ENCODE measurements around the gene MKNK2.

Gene MKNK2

GRCh38 chr19:2050991-2051772 lies at the start of gene MKNK2:
Gene MKNK2, minus strand, starts transcription at chr19:2051244. Its CDS starts 393 bp downstream, at chr19:2050851.
- DNase-seq (ENCODE audit: low spot score): peak; percentile 97
- in situ Hi-C loops (cut with MboI; ENCODE audit: low sequenced_read_pairs, unreplicated experiment): no loop called here
- TF ChIP-seq, protein P1, sequence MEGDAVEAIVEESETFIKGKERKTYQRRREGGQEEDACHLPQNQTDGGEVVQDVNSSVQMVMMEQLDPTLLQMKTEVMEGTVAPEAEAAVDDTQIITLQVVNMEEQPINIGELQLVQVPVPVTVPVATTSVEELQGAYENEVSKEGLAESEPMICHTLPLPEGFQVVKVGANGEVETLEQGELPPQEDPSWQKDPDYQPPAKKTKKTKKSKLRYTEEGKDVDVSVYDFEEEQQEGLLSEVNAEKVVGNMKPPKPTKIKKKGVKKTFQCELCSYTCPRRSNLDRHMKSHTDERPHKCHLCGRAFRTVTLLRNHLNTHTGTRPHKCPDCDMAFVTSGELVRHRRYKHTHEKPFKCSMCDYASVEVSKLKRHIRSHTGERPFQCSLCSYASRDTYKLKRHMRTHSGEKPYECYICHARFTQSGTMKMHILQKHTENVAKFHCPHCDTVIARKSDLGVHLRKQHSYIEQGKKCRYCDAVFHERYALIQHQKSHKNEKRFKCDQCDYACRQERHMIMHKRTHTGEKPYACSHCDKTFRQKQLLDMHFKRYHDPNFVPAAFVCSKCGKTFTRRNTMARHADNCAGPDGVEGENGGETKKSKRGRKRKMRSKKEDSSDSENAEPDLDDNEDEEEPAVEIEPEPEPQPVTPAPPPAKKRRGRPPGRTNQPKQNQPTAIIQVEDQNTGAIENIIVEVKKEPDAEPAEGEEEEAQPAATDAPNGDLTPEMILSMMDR (IDR thresholded peaks at IDR 0.05; ENCODE audit: borderline replicate concordance, control extremely low read depth, extremely low read depth, insufficient read depth, missing control alignments): peak; percentile 68

GRCh38 chr19:2100719-2101061 lies 49.6 kb upstream of the MKNK2 start:
- TF ChIP-seq, protein P1 (IDR thresholded peaks at IDR 0.05; ENCODE audit: borderline replicate concordance, control extremely low read depth, extremely low read depth, insufficient read depth, missing control alignments): no peak
- in situ Hi-C loops (cut with MboI; ENCODE audit: low sequenced_read_pairs, unreplicated experiment): no loop called here
- no peak for DNase-seq (ENCODE audit: low spot score)

DNA sequence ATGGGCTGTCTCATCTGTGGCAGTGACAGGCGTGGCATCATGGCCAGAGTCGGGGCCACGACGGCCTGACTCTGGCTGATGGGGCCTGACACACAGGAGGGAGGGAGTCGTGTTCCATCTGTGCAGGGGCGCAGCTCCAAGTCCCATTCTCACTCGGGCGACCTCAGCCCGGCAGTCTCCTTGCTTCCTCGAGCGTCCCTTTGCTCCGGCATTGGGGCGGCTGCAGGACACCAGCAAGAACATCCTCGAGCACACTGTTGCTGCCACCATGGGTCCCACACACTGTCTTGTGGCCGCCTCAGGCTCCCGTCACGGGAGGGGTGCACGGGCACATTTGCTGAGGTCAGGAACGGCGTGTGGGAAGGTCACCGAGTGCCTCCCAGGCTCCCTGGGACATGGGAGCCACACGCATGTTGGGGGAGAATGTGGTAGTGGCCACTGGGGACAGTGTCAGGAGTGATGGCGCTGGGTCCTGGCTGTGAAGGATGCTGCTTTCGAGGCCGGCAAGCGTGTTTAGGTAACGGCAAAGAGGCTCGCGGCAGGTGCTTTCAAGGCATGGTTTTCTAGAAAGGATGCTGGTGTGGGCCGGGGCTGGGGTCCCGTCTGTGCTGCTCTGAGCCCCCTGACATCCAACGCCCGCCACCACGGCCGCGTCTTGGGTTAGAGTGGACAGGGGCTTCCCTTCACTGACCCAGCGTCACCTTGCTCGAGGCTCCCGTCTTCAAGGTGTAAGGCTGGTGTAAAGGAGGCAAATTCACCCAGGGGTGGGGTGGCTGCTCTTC lies 49.1 kb upstream of the MKNK2 start:
- in situ Hi-C loops (cut with MboI; ENCODE audit: low sequenced_read_pairs, unreplicated experiment): no loop called here

DNA sequence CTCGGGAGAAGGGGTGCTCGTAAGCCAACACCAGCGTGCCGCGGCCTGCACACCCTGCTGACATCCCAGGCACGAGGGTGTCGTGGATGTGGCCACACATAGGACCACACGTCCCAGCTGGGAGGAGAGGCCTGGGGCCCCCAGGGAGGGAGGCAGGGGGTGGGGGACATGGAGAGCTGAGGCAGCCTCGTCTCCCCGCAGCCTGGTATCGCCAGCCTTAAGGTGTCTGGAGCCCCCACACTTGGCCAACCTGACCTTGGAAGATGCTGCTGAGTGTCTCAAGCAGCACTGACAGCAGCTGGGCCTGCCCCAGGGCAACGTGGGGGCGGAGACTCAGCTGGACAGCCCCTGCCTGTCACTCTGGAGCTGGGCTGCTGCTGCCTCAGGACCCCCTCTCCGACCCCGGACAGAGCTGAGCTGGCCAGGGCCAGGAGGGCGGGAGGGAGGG lies 48.0 kb upstream of the MKNK2 start:
- in situ Hi-C loops (cut with MboI; ENCODE audit: low sequenced_read_pairs, unreplicated experiment): no loop called here
- DNase-seq (ENCODE audit: low spot score): no peak
- TF ChIP-seq, protein P1 (IDR thresholded peaks at IDR 0.05; ENCODE audit: borderline replicate concordance, control extremely low read depth, extremely low read depth, insufficient read depth, missing control alignments): no peak

More for the DNA sequence above, 49.1 kb upstream of the MKNK2 start:
- TF ChIP-seq, protein P1 (IDR thresholded peaks at IDR 0.05; ENCODE audit: borderline replicate concordance, control extremely low read depth, extremely low read depth, insufficient read depth, missing control alignments): no peak
- no peak for DNase-seq (ENCODE audit: low spot score)

DNA sequence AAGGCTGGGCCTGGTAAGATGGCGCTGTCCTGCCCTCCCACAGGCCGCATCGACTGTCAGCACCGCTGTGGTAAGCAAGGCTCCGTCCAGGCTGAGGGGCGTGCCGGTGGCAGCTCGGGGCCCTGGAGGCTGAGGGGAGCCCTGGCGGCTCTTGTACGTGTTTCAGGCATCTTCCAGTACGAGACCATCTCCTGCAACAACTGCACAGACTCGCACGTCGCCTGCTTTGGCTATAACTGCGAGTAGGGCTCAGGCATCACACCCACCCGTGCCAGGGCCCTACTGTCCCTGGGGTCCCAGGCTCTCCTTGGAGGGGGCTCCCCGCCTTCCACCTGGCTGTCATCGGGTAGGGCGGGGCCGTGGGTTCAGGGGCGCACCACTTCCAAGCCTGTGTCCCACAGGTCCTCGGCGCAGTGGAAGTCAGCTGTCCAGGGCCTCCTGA lies 46.9 kb upstream of the MKNK2 start:
- TF ChIP-seq, protein P1 (IDR thresholded peaks at IDR 0.05; ENCODE audit: borderline replicate concordance, control extremely low read depth, extremely low read depth, insufficient read depth, missing control alignments): no peak
- no peak for DNase-seq (ENCODE audit: low spot score)
- in situ Hi-C loops (cut with MboI; ENCODE audit: low sequenced_read_pairs, unreplicated experiment): no loop called here

DNA sequence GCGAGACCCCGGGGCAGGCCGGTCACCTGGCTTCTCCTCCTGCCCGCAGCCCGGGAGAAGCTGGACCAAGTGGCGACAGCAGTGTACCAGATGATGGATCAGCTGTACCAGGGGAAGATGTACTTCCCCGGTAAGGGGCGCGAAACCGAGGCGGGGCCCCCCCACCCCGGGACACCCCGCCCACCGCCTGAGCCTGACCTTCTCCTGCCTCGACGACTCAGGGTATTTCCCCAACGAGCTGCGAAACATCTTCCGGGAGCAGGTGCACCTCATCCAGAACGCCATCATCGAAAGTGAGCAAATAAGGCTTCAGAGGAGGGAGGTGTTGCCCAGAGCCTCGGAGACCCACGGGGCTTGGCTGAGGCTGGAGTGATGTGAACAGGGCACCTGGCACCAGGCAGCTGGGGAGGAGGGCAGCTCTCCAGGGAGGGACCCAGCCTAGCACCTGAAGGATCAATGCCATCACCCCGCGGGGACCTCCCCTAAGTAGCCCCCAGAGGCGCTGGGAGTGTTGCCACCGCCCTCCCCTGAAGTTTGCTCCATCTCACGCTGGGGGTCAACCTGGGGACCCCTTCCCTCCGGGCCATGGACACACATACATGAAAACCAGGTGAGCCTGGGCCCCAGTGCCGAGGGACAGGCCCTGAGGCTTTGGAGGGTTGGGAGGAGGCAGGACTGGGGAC lies 46.3 kb upstream of the MKNK2 start:
- in situ Hi-C loops (cut with MboI; ENCODE audit: low sequenced_read_pairs, unreplicated experiment): no loop called here
- TF ChIP-seq, protein P1 (IDR thresholded peaks at IDR 0.05; ENCODE audit: borderline replicate concordance, control extremely low read depth, extremely low read depth, insufficient read depth, missing control alignments): no peak
- peak; percentile 77 for DNase-seq (ENCODE audit: low spot score)
